Bronchial epithelial cell (primary cell): ENCODE results near the gene ARHGAP10. TPM values are rescaled to one million over a fixed set of nuclear protein-coding genes. Genes with fewer than 3 reads are reported as not detected.
A peak's percentile ranks its signal among the peaks of the same experiment; 100 is the strongest.

ENCODE experiments used
- DNase-seq: peaks from one replicate; pipeline ENCODE4 v3.0.0-alpha.2; 2010; ENCODE audit warnings: low read depth
- FAIRE-seq: peaks from 2 replicates; lab custom pipeline; 2011; peaks lifted over from hg19 to GRCh38; lab: Jason Lieb, UNC
- H3K27me3 ChIP-seq: 2 replicates; pipeline ENCODE4 v1.5.1; 2011; ENCODE audit warnings: low read length; ENCODE audit not compliant: control insufficient read depth, insufficient read depth
- H3K36me3 ChIP-seq: 2 replicates; pipeline ENCODE4 v1.5.1; 2011; ENCODE audit warnings: low read length; ENCODE audit not compliant: control insufficient read depth, insufficient read depth
- H3K4me3 ChIP-seq: 2 replicates; pipeline ENCODE4 v1.5.1; 2011; ENCODE audit warnings: mild to moderate bottlenecking, low read depth, low read length, control low read depth
- CTCF ChIP-seq: IDR thresholded peaks from 2 replicates; pipeline ENCODE4 v1.5.1; 2011; ENCODE audit warnings: mild to moderate bottlenecking, moderate library complexity, low read length, control low read depth, inconsistent platforms; ENCODE audit not compliant: insufficient read depth, severe bottlenecking
- total RNA-seq: library from RNA; depleted of rRNA; stranded (reverse); fragments of >200 nt; gene quantifications from 2 replicates; pipeline ENCODE4 v1.2.1, GENCODE V29; 2014

The ARHGAP10 gene
- total RNA-seq, 1 donor from 2014 or later, result 8.4 TPM

- FAIRE-seq, result no peak
- Histone ChIP-seq H3K4me3 (no peak overlapping the region), H3K36me3 (no peaks in the 10 kb centered on the region), H3K27me3 (no peaks in the 10 kb centered on the region)
- TF ChIP-seq CTCF, result no peak
- no peak for DNase-seq
Observed at GRCh38 chr4:147824884-147825283, 93.0 kb downstream of the ARHGAP10 start.

GRCh38 chr4:147825451-147826287, 93.8 kb downstream of the ARHGAP10 start:
- no peak for FAIRE-seq
- Histone ChIP-seq H3K27me3 (no peaks in the 10 kb centered on the region), H3K36me3 (no peaks in the 10 kb centered on the region), H3K4me3 (no peak overlapping the region)
- TF ChIP-seq CTCF, result no peak
- peak; percentile 39 for DNase-seq

DNA sequence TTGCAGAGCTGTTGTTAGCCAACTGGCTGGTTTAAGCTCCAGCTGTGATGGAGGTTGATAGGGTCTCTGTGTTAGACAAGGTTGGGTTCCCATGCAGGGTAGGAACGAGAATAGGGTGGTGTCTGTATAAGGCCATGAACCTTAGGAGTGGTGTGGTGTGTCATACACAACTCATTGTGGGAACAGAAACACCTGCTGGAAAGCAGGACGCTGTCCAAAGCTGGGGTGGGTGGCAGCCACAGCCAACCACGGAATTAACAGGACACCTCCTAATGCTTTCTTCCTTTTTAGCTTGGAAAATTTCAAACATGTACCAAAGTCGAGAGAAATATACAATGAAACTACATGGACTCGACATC, 94.4 kb downstream of the ARHGAP10 start:
- H3K4me3 ChIP-seq, result no peak overlapping the region
- H3K27me3 ChIP-seq, result no peaks in the 10 kb centered on the region

GRCh38 chr4:147828331-147828905, 96.5 kb downstream of the ARHGAP10 start:
- H3K4me3 ChIP-seq, result no peak overlapping the region
- H3K27me3 ChIP-seq, result no peaks in the 10 kb centered on the region
- no peak for FAIRE-seq
- TF ChIP-seq CTCF, result no peak
- DNase-seq, result peak; percentile 75
- no peaks in the 10 kb centered on the region for H3K36me3 ChIP-seq

More for the DNA sequence above, 94.4 kb downstream of the ARHGAP10 start:
- TF ChIP-seq CTCF, result no peak
- H3K36me3 ChIP-seq, result no peaks in the 10 kb centered on the region
- DNase-seq, result peak; percentile 28
- FAIRE-seq, result no peak

GRCh38 chr4:147829401-147830101, 97.7 kb downstream of the ARHGAP10 start:
- Histone ChIP-seq H3K36me3 (no peaks in the 10 kb centered on the region), H3K4me3 (no peak overlapping the region), H3K27me3 (no peaks in the 10 kb centered on the region)
- no peak for TF ChIP-seq CTCF
- DNase-seq, result peak; percentile 70
- no peak for FAIRE-seq
